ENCODE data around the gene TGFBR3L. TPM values are rescaled to one million over a fixed set of nuclear protein-coding genes. Genes with fewer than 3 reads are reported as not detected.
"Not testable (repeated sequence)": the region's sequence is repeated elsewhere in the genome, so short reads cannot be mapped to it uniquely, and the experiment has no call there.

TGFBR3L gene
- total RNA-seq, 1 donor from 2014 or later, result not detected

DNA sequence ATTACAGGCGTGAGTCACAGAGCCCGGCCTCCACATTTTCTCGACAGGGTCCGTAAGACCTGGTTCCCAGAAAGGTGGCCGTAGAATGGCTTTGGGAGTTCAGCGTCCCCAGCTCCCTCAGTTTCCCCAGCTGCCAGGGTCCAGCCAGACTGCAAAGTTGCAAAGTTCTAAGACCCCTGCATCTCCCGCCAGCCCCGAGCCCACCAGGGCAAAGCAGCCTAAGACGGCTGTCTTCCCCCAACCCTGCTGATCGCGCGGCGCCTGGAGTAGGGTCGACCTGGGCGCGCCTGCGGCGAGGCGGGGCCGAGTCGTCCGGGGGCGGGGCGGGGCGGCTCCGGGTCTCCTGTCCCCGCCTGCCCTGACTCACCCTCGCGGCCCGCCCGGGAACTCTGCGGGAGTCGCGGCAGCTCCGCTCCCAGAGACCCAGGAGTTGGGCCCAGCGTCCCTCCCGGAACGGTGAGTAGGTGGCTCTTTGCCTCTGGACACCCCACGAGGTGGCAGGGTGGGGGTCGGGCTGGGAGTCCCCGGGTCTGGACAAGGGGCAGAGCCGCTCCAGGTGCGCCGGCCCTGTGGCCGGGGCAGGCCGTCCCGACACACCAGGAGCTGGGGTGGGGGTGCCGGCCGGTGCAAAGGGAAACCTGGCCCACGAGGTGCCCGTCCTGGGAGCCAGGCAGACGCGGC, 26.3 kb upstream of the TGFBR3L start, which contains the start of gene LRRC8E:
LRRC8E (plus strand) TSS at position 366 of the 681 bp plus-strand sequence. CDS start 7,094 bp downstream, outside the sequence.
- no peaks in the 10 kb centered on the region for H3K4me1 Mint-ChIP-seq
- no peak for DNase-seq
- H3K27ac Mint-ChIP-seq, result no peak within 1 kb of the TSS
- ATAC-seq (ENCODE audit: low read depth), result peak; percentile 71
- ChIA-PET POLR2A (no interaction called here), CTCF (no interaction called here)
- H3K9me3 Mint-ChIP-seq, result no peaks in the 10 kb centered on the region
- no peaks in the 10 kb centered on the region for H3K36me3 Mint-ChIP-seq (ENCODE audit: low read depth)
- H3K4me3 Mint-ChIP-seq, result no peak within 1 kb of the TSS
- peaks cover 16% of the 10 kb centered on the region for H3K27me3 Mint-ChIP-seq
- intact Hi-C loops (cut with micrococcal nuclease), result no loop called here
- TF ChIP-seq, protein P1, sequence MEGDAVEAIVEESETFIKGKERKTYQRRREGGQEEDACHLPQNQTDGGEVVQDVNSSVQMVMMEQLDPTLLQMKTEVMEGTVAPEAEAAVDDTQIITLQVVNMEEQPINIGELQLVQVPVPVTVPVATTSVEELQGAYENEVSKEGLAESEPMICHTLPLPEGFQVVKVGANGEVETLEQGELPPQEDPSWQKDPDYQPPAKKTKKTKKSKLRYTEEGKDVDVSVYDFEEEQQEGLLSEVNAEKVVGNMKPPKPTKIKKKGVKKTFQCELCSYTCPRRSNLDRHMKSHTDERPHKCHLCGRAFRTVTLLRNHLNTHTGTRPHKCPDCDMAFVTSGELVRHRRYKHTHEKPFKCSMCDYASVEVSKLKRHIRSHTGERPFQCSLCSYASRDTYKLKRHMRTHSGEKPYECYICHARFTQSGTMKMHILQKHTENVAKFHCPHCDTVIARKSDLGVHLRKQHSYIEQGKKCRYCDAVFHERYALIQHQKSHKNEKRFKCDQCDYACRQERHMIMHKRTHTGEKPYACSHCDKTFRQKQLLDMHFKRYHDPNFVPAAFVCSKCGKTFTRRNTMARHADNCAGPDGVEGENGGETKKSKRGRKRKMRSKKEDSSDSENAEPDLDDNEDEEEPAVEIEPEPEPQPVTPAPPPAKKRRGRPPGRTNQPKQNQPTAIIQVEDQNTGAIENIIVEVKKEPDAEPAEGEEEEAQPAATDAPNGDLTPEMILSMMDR (IDR thresholded peaks at IDR 0.05), result no peak

DNA sequence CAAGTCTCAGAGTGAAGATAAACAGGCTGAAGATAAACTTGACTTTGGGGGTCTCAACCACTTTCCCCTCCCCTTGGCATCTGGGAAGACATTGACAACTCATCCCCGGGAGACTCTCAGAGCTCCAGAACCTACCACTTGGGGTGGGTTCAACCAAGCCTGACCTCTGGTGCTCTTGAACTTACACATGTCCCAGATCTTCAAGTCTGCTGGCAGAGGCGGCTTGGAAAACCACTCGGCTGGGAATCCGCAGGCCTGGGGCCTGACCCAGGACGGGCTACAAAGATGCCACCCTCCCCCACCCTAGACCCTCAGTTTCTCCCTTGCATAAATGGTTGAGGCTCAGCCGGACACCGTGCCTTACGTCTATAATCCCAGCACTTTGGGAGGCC, 25.8 kb upstream of the TGFBR3L start:
- Mint-ChIP-seq H3K4me1 (no peaks in the 10 kb centered on the region), H3K27ac (no peak overlapping the region), H3K9me3 (no peaks in the 10 kb centered on the region), H3K4me3 (no peak overlapping the region), H3K27me3 (peaks cover 17% of the 10 kb centered on the region), H3K36me3 (ENCODE audit: low read depth) (no peaks in the 10 kb centered on the region)
- POLR2A ChIA-PET, result no interaction called here
- CTCF ChIA-PET, result no interaction called here
- intact Hi-C loops (cut with micrococcal nuclease), result no loop called here
- TF ChIP-seq, protein P1 (IDR thresholded peaks at IDR 0.05), result no peak
- no peak for DNase-seq
- no peak for ATAC-seq (ENCODE audit: low read depth)

DNA sequence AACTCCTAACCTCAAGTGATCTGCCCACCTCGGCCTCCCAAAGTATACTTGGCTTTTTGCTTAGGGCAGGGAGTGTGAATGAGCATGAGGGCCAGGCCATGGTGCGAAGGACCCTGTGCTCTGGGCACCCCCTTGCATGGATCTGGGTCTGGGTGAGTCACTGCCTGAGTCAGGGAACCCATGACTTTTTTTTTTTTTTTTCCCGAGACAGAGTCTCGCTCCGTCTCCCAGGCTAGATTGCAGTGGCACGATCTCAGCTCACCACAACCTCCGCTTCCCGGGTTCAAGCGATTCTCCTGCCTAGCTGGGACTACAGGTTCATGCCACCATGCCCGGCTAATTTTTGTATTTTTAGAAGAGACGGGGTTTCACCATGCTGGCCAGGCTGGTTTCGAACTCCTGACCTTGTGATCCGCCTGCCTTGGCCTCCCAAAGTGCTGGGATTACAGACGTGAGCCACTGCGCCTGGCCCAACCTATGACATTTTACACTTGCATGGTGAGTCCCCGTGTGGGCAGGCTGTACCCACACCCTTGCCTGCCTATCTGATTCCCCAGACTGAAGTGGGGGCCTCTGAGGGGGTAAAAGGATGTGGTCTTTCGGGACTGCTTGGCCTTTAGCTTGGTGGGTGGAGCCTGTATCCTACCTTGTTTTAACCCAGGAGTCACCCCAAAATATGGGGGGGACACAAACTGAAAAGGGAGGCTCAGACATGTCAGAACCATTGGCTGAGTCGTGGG, 21.1 kb upstream of the TGFBR3L start:
- intact Hi-C loops (cut with micrococcal nuclease); CTCF ChIA-PET; H3K9me3 Mint-ChIP-seq; ATAC-seq (ENCODE audit: low read depth); DNase-seq; H3K4me3 Mint-ChIP-seq; H3K4me1 Mint-ChIP-seq; H3K36me3 Mint-ChIP-seq (ENCODE audit: low read depth); H3K27ac Mint-ChIP-seq; POLR2A ChIA-PET: not testable (repeated sequence)
- H3K27me3 Mint-ChIP-seq, result peaks cover 27% of the 10 kb centered on the region

GRCh38 chr19:7894612-7895309, 19.9 kb upstream of the TGFBR3L start:
- ATAC-seq (ENCODE audit: low read depth), result no peak
- CTCF ChIA-PET, result no interaction called here
- H3K4me1 Mint-ChIP-seq, result no peaks in the 10 kb centered on the region
- no peaks in the 10 kb centered on the region for H3K9me3 Mint-ChIP-seq
- H3K4me3 Mint-ChIP-seq, result no peak overlapping the region
- intact Hi-C loops (cut with micrococcal nuclease), result no loop called here
- no peak for DNase-seq
- H3K27ac Mint-ChIP-seq, result no peak overlapping the region
- POLR2A ChIA-PET, result no interaction called here
- TF ChIP-seq, protein P1 (IDR thresholded peaks at IDR 0.05), result no peak
- peaks cover 23% of the 10 kb centered on the region for H3K27me3 Mint-ChIP-seq
- H3K36me3 Mint-ChIP-seq (ENCODE audit: low read depth), result no peaks in the 10 kb centered on the region

DNA sequence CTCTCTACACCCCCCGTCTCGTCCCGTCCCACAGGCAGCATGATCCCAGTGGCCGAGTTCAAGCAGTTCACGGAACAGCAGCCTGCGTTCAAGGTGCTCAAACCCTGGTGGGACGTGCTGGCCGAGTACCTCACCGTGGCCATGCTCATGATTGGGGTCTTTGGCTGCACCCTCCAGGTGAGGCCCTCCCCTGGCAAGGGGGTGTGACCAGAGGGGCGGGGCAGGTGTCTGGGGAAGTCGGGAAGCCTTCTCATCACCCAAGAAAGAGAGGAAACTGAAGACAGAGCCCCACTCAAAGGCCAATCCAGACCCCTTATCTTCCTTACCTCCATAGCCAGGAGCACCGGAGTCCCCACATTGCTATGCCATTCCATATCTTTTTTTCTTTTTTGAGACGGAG, 19.1 kb upstream of the TGFBR3L start:
- Mint-ChIP-seq H3K27me3 (peaks cover 21% of the 10 kb centered on the region), H3K4me3 (no peak overlapping the region), H3K27ac (no peak overlapping the region), H3K9me3 (no peaks in the 10 kb centered on the region), H3K36me3 (ENCODE audit: low read depth) (no peaks in the 10 kb centered on the region), H3K4me1 (no peaks in the 10 kb centered on the region)
- TF ChIP-seq, protein P1 (IDR thresholded peaks at IDR 0.05), result no peak
- DNase-seq (no peak), ATAC-seq (ENCODE audit: low read depth) (no peak)
- intact Hi-C loops (cut with micrococcal nuclease), result no loop called here
- CTCF ChIA-PET, result no interaction called here
- POLR2A ChIA-PET, result no interaction called here
